Activated T-cell treated with anti-CD3 and anti-CD28 coated beads, Interleukin-2, amount 50 U/mL, for 72 hours (primary cell): ENCODE data around the gene ZP1. TPM values are rescaled to one million over a fixed set of nuclear protein-coding genes. Genes with fewer than 3 reads are reported as not detected.

ENCODE experiments used
- ATAC-seq, 2 donors: fragments of 150-1000 bp; cut with Tn5 transposase; replicated peaks in 1 of 2; 2 replicates each; pipeline ENCODE4 v1.10.0; 2021; ENCODE audit warnings: moderate library complexity in 2 of 2, mild to moderate bottlenecking in 1 of 2
- DNase-seq, 2 donors: peaks; one replicate each; pipeline ENCODE4 v3.0.0; 2021 to 2022; ENCODE audit warnings: mixed read lengths in 1 of 2
- H3K27ac Mint-ChIP-seq: one replicate; pipeline ENCODE4 v1.8.0; 2022; ENCODE audit warnings: mild to moderate bottlenecking, moderate library complexity, mixed read lengths
- H3K27me3 Mint-ChIP-seq: one replicate; pipeline ENCODE4 v1.8.0; 2022; ENCODE audit warnings: low read depth, mixed read lengths
- H3K36me3 Mint-ChIP-seq, 2 donors: one replicate each; pipeline ENCODE4 v1.8.0; 2022; ENCODE audit warnings: mixed read lengths in 2 of 2, mild to moderate bottlenecking in 1 of 2; ENCODE audit not compliant: insufficient read depth in 2 of 2
- H3K4me1 Mint-ChIP-seq: one replicate; pipeline ENCODE4 v1.8.0; 2022; ENCODE audit warnings: low read depth, mixed read lengths
- H3K4me3 Mint-ChIP-seq, 2 donors: one replicate each; pipeline ENCODE4 v1.8.0; 2022; ENCODE audit warnings: mild to moderate bottlenecking in 2 of 2, mixed read lengths in 2 of 2, moderate library complexity in 2 of 2
- H3K9me3 Mint-ChIP-seq, 2 donors: one replicate each; pipeline ENCODE4 v1.8.0; 2022; ENCODE audit warnings: mixed read lengths in 2 of 2
- total RNA-seq, 2 donors: library from RNA; stranded (reverse); gene quantifications; one replicate each; pipeline ENCODE4 v1.2.3, GENCODE V29; 2022

Gene ZP1
- total RNA-seq, 2 donors from 2014 or later = not detected

DNA sequence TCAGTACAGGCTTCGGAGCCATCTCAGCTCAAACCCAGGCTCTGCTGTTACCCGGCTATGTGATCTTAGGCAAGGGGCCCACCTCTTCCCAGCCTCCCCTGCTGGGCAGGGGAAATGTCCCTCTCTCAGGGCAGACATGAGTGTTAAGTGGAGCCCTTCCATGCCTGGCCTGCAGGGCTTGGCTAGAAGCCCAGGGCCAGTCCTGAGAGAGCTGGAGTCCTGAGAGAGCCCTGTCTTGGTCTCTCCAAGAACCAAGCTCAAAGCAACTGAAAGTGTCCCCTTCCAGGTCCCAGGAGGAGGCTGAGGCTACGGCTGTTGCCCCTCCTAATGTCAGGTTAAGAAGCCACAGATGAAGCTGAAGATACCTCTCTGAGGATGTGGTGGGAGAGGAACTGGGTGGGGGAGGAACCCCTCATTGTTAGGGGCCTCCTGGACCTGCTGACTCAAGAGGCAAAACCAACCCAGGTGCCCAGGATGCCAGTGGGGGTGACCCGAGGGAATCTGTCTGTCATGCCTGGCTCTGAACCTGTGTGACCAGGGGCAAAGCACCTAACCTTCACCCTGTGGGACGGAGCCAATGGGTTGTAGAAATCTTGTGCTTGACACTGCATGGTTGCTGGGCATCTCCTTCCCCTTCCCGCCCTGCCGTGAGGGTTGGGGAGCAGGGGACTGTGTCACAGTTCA is 4.2 kb downstream of the ZP1 start:
- Mint-ChIP-seq H3K4me1 (peaks cover 28% of the 10 kb centered on the region), H3K36me3 (no peaks in the 10 kb centered on the region), H3K9me3 (no peaks in the 10 kb centered on the region), H3K27me3 (no peaks in the 10 kb centered on the region), H3K27ac (no peak overlapping the region), H3K4me3 (no peak overlapping the region)
- peak; percentile 37 to 43 for ATAC-seq
- no peak for DNase-seq

DNA sequence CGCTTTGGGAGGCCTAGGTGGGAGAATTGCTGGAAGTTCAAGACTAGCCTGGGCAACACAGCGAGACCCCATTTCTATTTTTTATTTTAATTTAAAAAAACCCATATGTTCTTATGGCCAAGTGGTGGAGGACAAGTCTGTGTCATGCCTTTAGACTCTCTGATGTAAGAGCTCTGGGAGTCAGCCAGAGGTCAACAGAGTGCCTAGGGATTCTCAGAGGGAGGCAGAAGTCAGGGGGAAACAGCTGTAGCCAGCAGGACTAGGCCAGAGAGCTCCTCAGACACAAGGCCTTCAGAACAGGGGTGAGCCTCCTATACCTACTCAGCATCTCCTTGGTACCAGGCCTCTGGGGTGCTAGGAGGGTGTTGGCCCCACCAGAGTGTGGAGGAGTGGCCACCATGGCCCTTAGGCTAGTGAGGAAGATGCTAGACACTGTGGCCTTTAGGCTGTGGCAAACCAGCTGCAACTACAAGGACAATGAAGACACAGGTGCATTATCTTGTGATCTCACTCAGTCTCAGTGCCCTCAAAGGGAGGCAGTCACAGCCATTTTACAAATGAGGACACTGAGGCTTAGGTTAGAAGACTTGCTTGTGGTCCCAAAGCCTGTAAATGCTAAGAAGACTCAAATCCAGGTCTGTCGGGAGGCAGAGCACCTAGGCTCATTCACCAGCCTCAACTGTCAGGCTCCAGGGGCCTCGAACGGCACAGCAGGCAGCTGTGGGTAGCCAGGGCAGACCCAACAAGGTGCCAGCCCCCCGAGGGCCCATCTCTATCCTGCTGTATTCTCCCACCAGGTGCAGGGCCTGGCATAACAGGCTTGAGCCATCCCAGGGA is 5.0 kb downstream of the ZP1 start:
- ATAC-seq (no peak), DNase-seq (no peak)
- Mint-ChIP-seq H3K27ac (no peak overlapping the region), H3K36me3 (no peaks in the 10 kb centered on the region), H3K27me3 (no peaks in the 10 kb centered on the region), H3K4me1 (peaks cover 28% of the 10 kb centered on the region), H3K4me3 (no peak overlapping the region), H3K9me3 (no peaks in the 10 kb centered on the region)

GRCh38 chr11:60872961-60873524 is 5.7 kb downstream of the ZP1 start:
- DNase-seq (no peak), ATAC-seq (no peak)
- Mint-ChIP-seq H3K36me3 (no peaks in the 10 kb centered on the region), H3K9me3 (no peaks in the 10 kb centered on the region), H3K4me1 (peaks cover 28% of the 10 kb centered on the region), H3K27ac (no peak overlapping the region), H3K4me3 (no peak overlapping the region), H3K27me3 (no peaks in the 10 kb centered on the region)

DNA sequence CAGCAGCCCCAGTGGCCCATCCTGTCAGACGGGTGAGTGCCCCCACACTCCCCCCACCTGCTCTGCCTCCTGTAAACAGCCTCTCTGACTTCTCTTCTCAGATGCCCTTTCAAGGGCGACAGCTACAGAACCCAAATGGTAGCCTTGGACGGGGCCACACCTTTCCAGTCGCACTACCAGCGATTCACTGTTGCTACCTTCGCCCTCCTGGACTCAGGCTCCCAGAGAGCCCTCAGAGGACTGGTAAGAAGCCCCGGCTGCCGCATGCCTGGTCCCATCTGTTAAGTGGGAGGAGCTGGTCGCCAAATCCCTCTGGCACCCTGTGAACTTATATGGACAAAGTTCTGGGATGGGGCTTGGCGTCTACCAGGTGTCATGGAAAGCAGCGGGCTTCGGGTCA is 6.2 kb downstream of the ZP1 start:
- Mint-ChIP-seq H3K27ac (no peak overlapping the region), H3K4me3 (no peak overlapping the region), H3K36me3 (no peaks in the 10 kb centered on the region), H3K27me3 (no peaks in the 10 kb centered on the region), H3K4me1 (peaks cover 28% of the 10 kb centered on the region), H3K9me3 (no peaks in the 10 kb centered on the region)
- no peak for ATAC-seq
- no peak for DNase-seq

- H3K4me1 Mint-ChIP-seq = peaks cover 28% of the 10 kb centered on the region
- ATAC-seq (no peak), DNase-seq (no peak)
- H3K27ac Mint-ChIP-seq = no peak overlapping the region
- no peak overlapping the region for H3K4me3 Mint-ChIP-seq
- no peaks in the 10 kb centered on the region for H3K36me3 Mint-ChIP-seq
- no peaks in the 10 kb centered on the region for H3K9me3 Mint-ChIP-seq
- H3K27me3 Mint-ChIP-seq = no peaks in the 10 kb centered on the region
These were observed 7.4 kb downstream of the ZP1 start for GRCh38 chr11:60874421-60875365.

DNA sequence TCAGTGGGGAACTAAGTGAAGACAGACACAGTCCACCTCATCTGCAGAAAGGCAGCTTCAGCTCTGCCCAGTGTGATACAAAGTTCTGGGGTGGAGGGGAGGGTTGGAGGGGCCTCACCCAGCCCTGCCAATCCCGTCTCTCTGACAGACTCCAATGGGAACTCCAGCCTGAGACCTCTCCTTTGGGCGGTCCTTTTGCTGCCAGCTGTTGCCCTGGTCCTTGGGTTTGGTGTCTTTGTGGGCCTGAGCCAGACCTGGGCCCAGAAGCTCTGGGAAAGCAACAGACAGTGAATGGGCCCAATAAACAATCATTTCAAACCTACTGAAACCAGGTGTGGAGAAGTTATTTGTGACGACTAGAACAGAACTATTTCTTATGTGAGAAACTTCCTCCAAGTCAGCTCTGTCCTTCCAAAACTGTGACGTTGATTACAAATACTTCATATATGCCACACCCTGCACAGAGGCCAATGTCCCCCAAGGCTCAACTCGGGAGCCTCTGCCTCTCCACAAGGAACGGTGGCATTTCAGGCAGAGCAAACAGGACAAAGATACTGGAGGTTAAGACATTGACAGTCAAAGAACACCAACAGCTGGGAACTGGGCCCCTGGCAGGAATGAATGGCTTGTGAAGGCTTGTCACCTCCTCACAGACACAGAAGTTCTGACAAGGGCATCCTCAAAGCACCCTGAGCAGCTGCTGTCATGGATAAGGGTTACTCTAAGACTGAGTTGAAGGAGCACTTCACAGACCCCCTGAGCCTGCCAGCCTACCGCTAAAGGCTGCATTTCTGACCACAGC is 8.2 kb downstream of the ZP1 start:
- Mint-ChIP-seq H3K4me3 (no peak overlapping the region), H3K4me1 (peaks cover 28% of the 10 kb centered on the region), H3K36me3 (no peaks in the 10 kb centered on the region), H3K9me3 (no peaks in the 10 kb centered on the region), H3K27me3 (no peaks in the 10 kb centered on the region), H3K27ac (no peak overlapping the region)
- ATAC-seq (no peak), DNase-seq (no peak)

GRCh38 chr11:60876168-60876485 is 8.8 kb downstream of the ZP1 start:
- Mint-ChIP-seq H3K4me3 (no peak overlapping the region), H3K27ac (no peak overlapping the region), H3K9me3 (no peaks in the 10 kb centered on the region), H3K36me3 (peaks cover 0 to 4% of the 10 kb centered on the region in 2 donors), H3K27me3 (no peaks in the 10 kb centered on the region), H3K4me1 (peaks cover 24% of the 10 kb centered on the region)
- ATAC-seq (no peak), DNase-seq (no peak)

GRCh38 chr11:60878245-60879101 is 11.1 kb downstream of the ZP1 start:
- H3K9me3 Mint-ChIP-seq = no peaks in the 10 kb centered on the region
- H3K36me3 Mint-ChIP-seq = peaks cover 0 to 13% of the 10 kb centered on the region in 2 donors
- no peak for DNase-seq
- H3K27me3 Mint-ChIP-seq = no peaks in the 10 kb centered on the region
- no peak for ATAC-seq
- no peak overlapping the region for H3K27ac Mint-ChIP-seq
- peaks cover 8% of the 10 kb centered on the region for H3K4me1 Mint-ChIP-seq
- no peak overlapping the region for H3K4me3 Mint-ChIP-seq

GRCh38 chr11:60879104-60879503 is 11.8 kb downstream of the ZP1 start:
- Mint-ChIP-seq H3K36me3 (peaks cover 0 to 14% of the 10 kb centered on the region in 2 donors), H3K27me3 (no peaks in the 10 kb centered on the region), H3K27ac (no peak overlapping the region), H3K9me3 (no peaks in the 10 kb centered on the region), H3K4me1 (peaks cover 4% of the 10 kb centered on the region), H3K4me3 (no peak overlapping the region)
- DNase-seq = no peak
- no peak for ATAC-seq

GRCh38 chr11:60879971-60880588 is 12.7 kb downstream of the ZP1 start:
- DNase-seq = no peak
- Mint-ChIP-seq H3K9me3 (no peaks in the 10 kb centered on the region), H3K36me3 (peaks cover 0 to 14% of the 10 kb centered on the region in 2 donors), H3K27ac (no peak overlapping the region), H3K27me3 (no peaks in the 10 kb centered on the region), H3K4me3 (no peak overlapping the region), H3K4me1 (no peaks in the 10 kb centered on the region)
- no peak for ATAC-seq

GRCh38 chr11:60880643-60881282 is 13.4 kb downstream of the ZP1 start:
- Mint-ChIP-seq H3K27me3 (no peaks in the 10 kb centered on the region), H3K4me1 (no peaks in the 10 kb centered on the region), H3K36me3 (peaks cover 0 to 14% of the 10 kb centered on the region in 2 donors), H3K27ac (no peak overlapping the region), H3K9me3 (no peaks in the 10 kb centered on the region), H3K4me3 (no peak overlapping the region)
- ATAC-seq (no peak), DNase-seq (no peak)
